GM21717 (cell line): Measurements from ENCODE around the gene OBP2A.

Source experiments
- ATAC-seq: cut with Tn5 transposase; IDR thresholded peaks from one replicate; pipeline ENCODE4 v1.9.1; 2021; ENCODE audit warnings: mild to moderate bottlenecking, moderate library complexity; ENCODE audit not compliant: unreplicated experiment

The OBP2A gene

DNA sequence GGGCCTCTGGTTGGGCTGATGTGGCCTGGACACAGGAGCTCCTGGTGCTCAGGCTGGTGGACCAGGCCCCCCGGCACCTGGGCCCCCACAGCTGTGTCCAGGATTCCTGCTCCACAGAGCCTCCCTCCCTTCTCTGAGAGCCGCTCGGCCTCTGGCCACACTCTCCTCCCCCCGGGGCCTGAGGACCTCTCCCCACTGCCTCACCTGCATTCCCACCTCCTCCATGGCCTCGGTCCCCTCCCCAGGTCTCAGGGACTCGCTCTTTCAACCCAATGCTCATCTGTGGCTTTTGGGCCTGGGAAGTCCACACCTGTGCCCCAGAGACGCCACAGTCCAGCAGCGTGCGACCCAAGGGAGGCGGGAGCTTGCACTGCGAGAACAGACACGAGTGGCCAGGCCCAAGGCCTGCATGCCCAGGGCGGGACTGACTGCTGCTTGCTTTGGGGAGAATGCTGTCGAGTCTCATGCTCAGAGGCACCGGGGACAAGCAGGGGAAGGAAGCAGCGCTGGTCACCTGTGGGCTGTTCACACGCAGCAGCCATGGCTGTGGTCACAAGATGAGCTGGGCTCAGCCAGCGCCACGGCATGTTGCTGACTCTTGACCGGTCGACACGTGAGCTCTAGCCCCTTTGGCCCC lies 30.2 kb downstream of the OBP2A start:
- no peak for ATAC-seq

DNA sequence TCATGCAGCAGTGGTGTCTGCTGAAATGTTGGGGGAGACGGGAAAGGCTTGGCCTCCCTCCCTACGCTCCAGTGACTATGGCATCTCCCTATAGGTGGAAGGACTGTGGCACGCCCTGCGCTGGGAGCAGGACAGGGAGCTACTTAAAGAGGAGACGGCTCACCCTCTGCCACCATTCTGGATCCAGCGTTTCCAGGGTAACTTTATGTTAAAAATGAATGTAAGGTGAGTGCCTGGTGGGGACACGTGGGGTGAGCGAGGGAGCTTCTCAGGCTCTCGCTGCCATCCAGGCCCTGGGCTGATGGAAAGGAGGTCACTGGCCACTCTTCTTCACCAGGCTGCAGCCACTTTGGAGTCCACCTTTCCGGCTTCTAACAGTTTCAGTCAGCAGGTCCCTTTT lies 31.3 kb downstream of the OBP2A start:
- ATAC-seq = no peak

DNA sequence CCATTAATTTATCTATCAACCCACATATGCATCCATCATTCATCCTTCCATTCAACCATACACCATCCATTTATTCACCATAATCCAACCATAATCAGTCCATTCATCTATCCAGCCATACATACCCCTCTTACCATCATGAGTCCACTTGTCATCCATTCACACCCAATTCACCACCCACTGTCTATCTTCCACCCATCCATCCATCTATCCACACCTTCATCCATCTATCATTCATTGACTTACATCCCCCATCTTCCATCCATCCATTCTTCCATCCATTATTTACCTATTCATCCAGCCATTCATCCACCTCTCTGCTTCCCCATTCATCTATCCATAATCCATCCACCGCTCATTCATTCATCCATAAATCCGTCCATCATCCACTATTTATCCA lies 33.4 kb downstream of the OBP2A start:
- no peak for ATAC-seq

DNA sequence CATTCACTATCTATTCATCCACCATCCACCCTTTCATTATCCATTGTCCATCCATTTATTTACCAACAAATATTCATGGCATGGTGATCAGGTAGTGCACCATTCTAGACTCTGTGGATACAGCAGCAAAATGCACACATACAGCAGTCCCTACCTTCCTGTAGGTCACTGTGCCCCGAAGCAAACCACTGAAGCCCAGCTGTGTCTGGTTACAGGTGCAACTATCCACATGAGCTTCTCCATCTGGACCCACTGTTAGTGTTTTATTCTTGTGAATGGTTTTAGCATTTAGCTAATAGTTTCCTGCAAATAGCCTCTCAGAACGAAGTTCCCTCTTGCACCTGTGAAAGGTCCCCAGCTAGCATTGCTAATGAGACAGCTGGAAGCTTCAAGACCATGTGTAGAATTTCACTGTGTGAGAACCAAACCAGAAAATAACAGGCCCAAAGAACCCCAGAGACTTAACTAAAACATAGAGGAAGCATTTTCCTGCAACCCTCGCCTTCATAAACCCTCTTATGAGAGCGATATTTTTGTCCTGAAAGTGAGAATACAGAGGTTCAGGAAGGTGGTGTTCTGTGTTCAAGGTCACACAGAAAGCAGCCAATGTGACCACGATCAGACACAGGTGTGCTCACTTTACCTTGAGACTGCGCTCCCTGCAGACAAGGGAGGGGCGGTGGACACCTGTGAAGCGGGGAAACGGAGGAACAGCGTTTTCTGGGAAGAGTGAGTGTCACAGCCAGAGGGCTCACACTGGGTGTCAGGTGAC lies 34.1 kb downstream of the OBP2A start:
- ATAC-seq = no peak

DNA sequence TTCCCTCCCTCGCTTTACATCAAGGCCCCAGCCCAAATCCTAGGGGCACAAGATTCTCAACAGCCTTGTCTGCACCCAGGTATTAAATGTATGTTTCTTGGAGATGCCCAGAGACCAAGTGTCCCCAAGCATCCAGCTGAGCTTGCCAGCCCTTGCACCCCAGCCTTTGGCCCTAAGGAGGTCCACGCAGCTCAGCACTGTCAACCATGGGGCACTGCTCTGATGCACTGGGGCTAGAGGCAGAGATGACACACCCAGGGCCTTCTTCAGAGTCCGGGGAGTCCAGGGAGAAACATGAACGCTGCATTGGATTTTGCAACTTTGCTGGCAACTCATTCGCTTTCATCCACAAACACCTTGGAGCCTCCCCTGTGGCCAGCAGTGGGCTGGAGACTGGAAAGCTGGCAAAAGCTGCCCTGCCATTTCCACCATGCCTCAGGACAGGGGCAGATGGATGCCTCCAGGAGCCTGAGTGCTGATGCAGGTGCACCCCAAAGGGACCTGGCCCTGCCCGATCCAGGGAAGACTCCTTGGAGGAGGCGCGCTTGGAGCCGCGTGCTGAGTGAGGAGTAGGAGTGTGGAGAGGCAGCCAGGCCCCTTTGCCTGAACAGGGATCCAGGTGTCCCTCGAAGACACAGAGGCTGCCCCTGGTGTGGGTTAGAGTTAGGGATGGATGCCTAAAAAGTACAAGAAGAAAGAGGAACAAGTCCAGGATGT lies 34.9 kb downstream of the OBP2A start:
- ATAC-seq = no peak

DNA sequence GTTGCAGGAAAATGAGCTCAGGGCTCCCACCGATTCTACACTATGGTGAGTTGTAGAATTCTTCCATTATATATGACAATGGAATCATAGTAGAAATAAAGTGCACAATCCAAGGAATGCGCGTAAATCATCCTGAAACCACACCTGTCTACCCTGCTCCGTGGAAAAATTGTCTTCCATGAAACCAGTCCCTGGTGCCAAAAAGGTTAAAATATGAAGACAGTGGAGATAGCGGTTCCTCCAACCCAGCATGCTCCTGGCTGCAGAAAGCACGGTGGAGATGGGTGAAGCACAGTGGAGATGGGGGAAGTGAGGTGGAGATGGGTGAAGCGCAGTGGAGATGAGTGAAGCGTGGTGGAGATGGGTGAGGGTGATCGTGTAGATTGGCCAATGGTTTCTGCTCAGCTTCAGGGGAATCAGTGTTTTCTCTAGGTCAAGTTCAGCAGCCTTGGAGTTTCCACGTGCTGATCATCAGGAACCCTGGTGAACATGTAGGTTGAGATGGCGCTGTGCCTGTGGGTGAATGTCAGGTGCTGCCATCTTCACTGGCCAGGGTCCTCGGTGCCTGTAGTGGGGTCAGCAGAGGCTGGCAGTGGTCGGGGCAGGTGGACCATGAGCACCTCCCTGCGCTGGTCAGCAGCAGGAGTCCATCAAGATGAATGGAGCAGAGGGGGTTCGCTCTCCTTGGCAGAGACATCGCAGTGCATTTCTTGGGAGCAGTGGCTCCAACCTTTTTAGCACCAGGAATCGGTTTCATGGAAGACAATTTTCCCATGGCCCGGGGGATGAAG lies 35.9 kb downstream of the OBP2A start:
- ATAC-seq = no peak

DNA sequence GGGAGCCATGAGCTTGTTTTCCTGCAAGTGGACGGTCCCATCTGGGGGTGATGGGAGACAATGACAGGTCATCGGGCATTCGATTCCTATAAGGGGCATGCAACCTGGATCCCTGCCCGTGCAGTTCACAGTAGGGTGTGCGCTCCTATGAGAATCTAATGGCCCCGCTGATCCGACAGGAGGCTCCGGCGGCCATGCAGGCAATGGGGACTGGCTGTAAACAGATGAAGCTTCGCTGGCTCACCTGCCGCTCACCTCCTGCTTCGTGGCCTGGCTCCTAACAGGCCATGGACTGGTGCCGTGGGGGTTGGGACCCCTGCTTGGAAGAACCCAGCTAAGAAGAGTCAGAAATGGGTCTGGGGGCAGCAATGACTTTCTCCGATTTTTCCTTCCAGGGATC lies 36.6 kb downstream of the OBP2A start:
- ATAC-seq = no peak

DNA sequence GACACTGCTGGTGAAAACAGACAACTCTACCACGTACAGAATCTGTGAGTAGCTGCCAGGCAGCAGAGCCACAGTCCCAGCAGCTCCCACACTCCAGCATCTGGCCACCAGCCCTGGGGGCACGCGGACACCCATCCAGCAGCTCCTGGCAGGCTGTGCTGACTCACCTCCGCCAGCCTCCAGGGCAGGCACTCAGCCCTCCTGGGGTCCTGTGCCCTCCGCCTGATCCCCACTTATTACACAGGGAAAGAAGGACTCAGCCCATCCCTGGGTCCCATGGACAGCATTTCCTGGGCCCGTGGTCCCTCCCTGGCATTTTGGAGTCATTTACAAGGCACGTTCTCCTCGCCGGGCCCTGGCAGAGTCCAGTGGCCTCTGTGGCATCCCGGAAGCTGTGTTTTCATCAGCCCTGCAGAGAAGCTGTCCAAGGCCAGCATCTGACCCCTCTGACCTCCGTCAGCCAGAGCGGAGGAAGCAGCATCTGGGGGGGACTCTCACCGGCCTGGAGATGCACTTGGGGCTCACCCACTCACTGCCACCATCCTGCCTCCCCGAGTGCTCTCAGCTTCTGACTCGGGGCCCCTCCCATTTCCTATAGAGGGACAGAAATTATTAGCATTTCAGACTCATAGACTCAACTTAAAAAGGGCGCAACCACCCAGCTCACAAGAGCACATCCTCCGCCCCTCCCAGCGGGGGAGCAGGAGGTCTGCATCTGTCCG lies 37.2 kb downstream of the OBP2A start:
- no peak for ATAC-seq

DNA sequence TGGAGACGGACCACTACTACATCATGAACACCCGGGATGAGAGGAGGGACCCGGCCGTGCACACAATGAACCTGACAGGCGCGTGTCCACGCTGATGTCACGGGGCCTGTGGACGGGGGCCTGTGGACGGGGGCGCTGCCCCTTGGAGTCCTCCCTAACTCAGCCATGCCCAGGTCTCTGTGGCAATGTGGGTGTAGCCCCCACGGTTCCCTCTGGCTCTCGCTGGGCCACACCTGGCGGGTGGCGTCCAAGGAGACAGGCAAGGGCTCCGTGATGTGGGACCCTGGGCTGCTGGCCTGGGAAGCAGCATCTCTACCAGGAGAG lies 37.7 kb downstream of the OBP2A start:
- ATAC-seq = no peak

DNA sequence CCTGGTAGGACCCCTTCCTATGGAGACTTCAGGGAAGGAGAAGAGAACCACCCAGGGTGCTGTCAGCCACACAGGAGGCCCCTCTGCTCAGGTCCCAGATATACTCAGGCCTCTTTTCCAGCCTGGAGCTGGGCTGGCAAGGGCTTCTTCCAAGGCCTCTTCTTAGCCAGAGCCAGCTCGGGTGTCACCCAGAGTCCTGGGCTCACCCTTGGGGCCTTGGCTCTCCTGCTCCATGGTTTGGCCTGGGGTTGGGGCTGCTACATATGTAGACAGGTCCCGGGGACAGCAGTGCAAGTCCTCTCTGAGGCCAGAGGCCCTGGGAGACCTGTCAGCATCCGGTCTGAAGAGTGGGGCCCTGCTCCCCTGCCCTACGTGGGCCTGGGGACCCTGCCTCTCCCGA lies 38.4 kb downstream of the OBP2A start:
- ATAC-seq = no peak

DNA sequence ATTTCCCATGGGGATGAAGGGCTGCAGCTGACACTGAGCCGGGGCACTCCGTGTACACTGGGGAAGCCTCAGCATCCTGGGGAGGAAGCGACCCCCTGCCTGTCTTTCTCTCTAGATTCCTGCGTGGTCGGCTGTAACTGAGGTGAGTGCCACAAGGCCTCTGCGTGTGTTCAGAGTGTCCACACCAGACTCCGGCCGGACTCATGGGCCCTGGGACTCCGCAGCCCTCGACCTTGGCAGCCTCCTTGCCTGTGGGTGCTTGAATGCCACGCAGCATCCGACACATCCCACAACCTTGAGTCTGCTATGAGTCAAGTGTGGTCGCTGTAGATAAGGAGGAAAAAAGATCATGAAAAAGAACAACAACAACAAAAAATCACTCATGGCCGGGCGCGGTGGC lies 39.0 kb downstream of the OBP2A start:
- no peak for ATAC-seq

DNA sequence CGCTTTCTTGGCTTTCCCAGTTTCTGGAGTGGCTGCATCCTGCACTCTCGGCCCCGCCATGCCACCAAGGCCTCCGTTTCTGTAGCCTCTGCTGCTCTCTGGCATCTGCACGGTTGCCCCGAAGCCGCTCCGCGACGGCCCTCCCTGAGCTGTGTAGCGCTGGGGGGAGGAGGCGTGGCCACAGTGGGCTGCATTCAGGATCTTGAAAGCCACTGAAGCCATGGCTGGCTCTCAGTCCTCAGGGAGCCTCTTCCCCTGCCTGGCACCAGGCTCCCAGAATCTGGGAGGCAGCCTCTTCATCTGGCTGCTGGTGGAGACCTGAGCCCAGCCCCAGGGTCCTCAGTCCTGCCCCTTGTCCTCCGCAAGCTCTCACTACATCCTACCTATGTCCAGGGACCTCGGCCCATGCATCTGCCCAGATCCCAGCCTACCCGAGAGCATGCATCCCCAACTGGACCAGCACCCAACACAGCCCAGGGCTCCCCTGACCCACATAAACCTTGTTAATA lies 40.7 kb downstream of the OBP2A start:
- no peak for ATAC-seq

DNA sequence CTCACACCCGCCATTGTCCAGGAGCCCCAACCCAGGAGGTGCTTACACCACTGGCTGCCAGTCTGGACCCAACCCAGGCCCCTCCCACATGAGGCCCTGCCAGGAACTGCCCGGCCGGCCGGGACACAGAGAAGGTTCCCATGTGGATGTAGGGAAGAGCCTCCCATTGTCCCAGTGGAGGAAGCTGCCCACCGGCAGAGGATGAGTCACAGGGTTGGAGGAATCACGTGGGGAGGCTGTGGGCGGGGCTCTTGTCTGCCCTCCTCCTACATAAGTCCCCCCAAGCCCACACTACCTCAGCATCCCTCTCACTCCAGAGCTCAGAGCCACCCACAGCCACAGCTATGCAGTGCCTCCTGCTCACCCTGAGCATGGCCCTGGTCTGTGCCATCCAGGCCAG lies 41.7 kb downstream of the OBP2A start:
- no peak for ATAC-seq

DNA sequence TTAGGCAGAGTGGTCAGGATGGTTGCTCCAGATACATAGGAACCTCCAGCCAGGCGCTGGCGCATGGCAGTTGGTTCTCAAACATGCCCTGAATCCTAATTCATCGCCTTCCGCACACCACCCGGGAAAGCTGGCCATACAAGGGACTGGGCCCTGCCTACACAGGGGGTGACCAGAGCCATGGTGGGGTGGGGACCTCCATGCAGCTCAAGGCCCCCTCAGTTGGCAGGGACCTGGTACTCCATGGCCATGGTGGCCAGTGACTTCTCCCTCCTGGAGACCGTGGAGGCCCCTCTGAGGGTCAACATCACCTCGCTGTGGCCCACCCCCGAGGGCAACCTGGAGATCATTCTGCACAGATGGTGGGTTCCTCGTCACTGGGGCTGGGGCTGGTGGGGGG lies 42.4 kb downstream of the OBP2A start:
- ATAC-seq = no peak

DNA sequence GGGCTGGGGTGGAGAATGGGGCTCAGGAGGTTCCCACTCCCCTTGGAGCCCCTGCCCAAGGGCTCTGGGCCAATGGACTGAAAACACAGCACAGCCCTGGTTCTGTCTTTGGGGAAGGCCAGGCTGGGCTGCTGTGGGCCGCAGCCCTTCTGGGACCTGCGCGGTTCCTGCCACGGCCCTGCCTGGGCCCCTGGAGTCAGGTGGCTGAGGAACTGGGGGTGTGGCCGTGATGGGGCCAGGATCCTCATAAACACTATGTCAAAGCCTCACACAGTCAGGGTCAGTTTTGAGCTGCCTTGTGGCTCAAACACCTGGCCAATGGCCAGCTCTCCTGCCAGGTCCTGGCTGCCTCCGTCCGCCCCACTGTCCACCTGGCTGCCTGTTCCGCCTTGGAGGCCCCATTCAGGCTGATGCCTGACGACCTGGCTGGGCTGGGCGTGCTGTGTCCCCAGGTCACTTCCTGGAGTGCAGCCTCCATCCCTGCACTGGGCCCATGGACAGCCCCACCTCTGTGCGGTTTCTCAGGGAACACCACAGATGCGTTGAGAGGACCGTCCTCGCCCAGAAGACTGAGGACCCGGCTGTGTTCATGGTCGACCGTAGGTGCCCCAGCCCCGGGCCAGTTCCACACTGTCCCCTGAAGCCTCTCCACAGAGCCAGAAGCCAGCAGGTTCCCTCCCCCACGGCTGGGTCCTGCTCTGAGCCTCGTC lies 43.1 kb downstream of the OBP2A start:
- ATAC-seq = no peak

DNA sequence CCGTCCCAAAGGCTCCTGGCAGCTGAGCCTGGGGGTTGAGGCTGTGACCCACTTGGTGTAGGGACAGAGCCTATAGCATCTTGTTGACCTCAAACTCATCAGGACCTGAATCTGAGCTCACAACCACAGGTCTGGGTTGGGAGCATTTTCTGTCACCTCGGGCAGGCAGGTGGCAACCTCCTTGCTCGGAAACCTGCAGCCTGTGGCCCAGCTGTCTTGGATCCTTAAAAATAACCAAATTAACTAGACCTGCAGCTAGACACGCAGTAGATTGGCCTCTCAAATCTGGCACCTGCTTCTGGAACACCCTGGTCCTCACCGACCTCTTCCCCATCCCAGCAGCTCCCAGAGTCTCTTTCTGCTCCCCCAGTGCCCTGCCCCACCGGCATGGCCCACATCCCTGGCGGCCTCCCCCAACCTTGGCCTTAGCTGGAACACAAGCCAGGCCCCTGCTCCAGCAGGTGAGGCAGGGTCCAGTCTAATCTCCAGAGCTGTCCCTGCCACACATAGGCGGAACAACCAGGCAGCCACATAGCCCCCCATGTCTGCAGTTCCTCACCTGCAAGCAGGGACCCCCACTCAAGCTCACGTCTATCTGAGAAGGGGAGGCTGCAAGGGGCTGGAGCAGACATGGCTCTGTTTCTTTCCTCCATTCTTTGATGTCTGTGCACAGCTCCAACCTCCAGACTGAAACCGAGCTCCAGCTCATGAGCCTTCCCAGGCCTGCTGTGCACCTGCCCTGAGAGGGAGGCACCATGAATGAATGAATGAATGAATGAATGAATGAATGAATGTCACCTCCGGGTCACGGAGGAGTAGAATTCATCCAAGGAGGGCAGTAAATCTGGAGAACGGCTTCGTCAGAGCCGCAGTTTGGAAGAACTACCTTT lies 43.9 kb downstream of the OBP2A start:
- no peak for ATAC-seq

DNA sequence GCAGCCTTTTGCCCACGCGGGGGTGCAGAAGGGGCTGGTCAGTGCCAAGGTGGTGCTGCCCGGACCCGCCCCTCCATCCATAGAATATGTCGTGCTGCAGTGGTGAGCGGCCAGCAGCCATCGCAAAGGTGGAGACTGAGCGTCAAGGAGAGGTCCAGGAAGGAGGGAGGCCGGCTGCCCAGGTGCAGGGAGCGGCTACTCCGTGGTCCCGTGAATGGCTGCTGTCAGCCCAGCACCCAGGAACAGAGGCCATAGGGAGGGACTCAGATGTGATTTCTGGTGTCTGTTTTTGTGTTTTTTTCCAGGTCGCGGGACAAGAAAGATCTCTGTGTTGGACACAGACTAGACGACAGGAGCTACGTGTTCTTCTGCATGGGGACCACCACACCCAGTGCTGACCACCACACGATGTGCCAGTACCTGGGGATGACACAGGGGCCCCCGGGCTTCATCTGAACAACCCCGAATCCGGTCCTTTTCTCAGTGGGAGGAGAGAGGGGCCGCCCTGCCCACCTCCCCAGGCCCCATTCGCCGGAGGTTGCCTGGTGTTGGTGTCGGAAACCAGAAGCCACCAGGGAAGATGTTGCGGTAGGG lies 44.7 kb downstream of the OBP2A start:
- no peak for ATAC-seq

DNA sequence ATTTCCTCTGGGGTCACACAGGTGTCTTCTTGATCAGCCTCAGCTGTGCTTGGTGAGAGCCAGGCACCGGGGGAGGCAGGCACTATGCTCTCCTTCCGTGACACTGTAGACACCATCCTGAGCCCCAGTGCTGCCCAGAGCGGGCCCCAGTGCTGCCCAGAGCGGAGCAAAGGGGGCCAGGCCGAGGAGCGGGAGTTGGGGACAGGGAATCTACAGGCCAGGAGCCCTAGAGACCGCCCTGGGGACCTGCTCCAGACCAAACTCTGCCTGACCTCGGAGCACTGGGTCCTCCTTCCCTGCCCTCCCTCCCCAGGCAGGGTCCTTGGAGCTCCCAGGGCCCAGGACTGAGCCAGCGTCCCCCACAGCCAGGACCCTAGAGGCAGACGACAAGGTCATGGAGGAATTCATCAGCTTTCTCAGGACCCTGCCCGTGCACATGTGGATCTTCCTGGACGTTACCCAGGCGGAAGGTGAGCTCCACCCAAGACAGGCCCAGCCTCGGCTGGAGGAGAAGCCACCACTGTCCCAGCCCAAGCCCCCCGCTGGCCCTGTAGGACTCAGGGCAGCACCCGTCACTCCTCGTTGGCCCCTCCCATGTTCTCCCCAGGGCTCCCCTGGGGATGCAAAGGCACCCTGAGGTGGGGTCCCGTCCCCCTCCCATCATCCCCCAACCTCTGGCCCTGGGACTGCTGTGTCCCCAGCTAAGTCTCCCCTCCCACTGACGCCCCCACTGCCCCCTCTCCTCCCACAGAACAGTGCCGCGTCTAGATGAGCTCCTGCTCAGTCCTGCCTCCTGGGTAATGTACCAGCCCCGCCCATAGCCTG lies 45.8 kb downstream of the OBP2A start:
- no peak for ATAC-seq
